ENCODE data around the gene BHLHE23.

BHLHE23 gene

GRCh38 chr20:62968378-62969178 lies 38.2 kb downstream of the BHLHE23 start:
- H3K4me3 ChIP-seq (ENCODE audit: low read length): no peak overlapping the region
- no peak for TF ChIP-seq CTCF (IDR thresholded peaks at IDR 0.05; ENCODE audit: insufficient read depth, low read depth, low read length, missing control alignments)
- DNase-seq (ENCODE audit: low read depth): no peak

- DNase-seq (ENCODE audit: low read depth): no peak
- TF ChIP-seq CTCF (IDR thresholded peaks at IDR 0.05; ENCODE audit: insufficient read depth, low read depth, low read length, missing control alignments): no peak
- no peak overlapping the region for H3K4me3 ChIP-seq (ENCODE audit: low read length)
Measured at GRCh38 chr20:62967628-62968351, 39.0 kb downstream of the BHLHE23 start.

GRCh38 chr20:62967149-62967501 lies 39.6 kb downstream of the BHLHE23 start:
- H3K4me3 ChIP-seq (ENCODE audit: low read length): no peak overlapping the region
- no peak for DNase-seq (ENCODE audit: low read depth)

GRCh38 chr20:62966212-62967148 lies 40.3 kb downstream of the BHLHE23 start:
- DNase-seq (ENCODE audit: low read depth): no peak
- no peak overlapping the region for H3K4me3 ChIP-seq (ENCODE audit: low read length)
- no peak for TF ChIP-seq CTCF (IDR thresholded peaks at IDR 0.05; ENCODE audit: insufficient read depth, low read depth, low read length, missing control alignments)

More at GRCh38 chr20:62967149-62967501, 39.6 kb downstream of the BHLHE23 start:
- TF ChIP-seq CTCF (IDR thresholded peaks at IDR 0.05; ENCODE audit: insufficient read depth, low read depth, low read length, missing control alignments): no peak

DNA sequence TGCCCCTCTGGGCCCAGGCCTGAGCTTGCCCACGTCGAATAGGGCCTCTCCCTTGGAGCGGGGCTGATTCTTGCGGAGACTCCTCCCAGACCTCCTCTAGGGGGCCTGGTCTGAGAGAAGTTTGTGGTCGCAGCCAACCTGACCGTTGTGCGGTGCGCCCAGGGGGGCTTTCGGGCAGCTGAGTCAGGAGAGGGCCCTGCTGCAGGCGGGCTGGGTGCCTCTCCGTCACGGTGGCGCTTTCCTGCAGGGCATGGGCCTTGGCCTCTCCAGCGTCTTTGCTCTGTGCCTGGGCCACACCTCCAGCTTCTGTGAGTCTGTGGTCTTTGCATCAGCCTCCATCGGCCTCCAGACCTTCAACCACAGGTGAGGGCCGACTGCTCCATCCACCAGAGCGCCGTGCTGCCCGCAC lies 41.4 kb downstream of the BHLHE23 start:
- no peak overlapping the region for H3K4me3 ChIP-seq (ENCODE audit: low read length)
- no peak for DNase-seq (ENCODE audit: low read depth)
- TF ChIP-seq CTCF (IDR thresholded peaks at IDR 0.05; ENCODE audit: insufficient read depth, low read depth, low read length, missing control alignments): no peak

- no peak for TF ChIP-seq CTCF (IDR thresholded peaks at IDR 0.05; ENCODE audit: insufficient read depth, low read depth, low read length, missing control alignments)
- peak; percentile 28 for DNase-seq (ENCODE audit: low read depth)
- H3K4me3 ChIP-seq (ENCODE audit: low read length): no peak overlapping the region
Measured at GRCh38 chr20:62964700-62965099, 42.1 kb downstream of the BHLHE23 start.

Measured in epithelial cell of esophagus (primary cell).